Activated naive CD4-positive, alpha-beta T cell treated with anti-CD3 and anti-CD28 coated beads, Interleukin-2, amount 10 ng/mL, durations not matched to agents 7 days and 5 days (primary cell): ENCODE data around the gene AVPR2.
A peak's percentile ranks its signal among the peaks of the same experiment; 100 is the strongest.

Experiments used
- CTCF ChIA-PET: fragments of 350-600 bp; sonication (Branson Sonifier 250); formaldehyde crosslinking; loops from one replicate; lab custom pipeline; 2021; ENCODE audit warnings: antibody characterized with exemption; lab: Charles Lee
- DNase-seq: peaks from one replicate; pipeline ENCODE4 v3.0.0-alpha.2; 2020
- H3K27ac Mint-ChIP-seq: one replicate; pipeline ENCODE4 v1.8.0; 2021; ENCODE audit warnings: mild to moderate bottlenecking, moderate library complexity, mixed read lengths
- H3K27me3 Mint-ChIP-seq: one replicate; pipeline ENCODE4 v1.8.0; 2021; ENCODE audit warnings: mild to moderate bottlenecking, mixed read lengths
- H3K36me3 Mint-ChIP-seq: one replicate; pipeline ENCODE4 v1.8.0; 2021; ENCODE audit warnings: mixed read lengths
- H3K4me1 Mint-ChIP-seq: one replicate; pipeline ENCODE4 v1.8.0; 2021; ENCODE audit warnings: mixed read lengths
- H3K4me3 Mint-ChIP-seq: one replicate; pipeline ENCODE4 v1.8.0; 2021; ENCODE audit warnings: mild to moderate bottlenecking, moderate library complexity, mixed read lengths
- H3K9me3 Mint-ChIP-seq: one replicate; pipeline ENCODE4 v1.8.0; 2021; ENCODE audit warnings: mixed read lengths

Gene AVPR2

GRCh38 chrX:153909024-153909979 lies 4.8 kb downstream of the AVPR2 start:
- Mint-ChIP-seq H3K27me3 (no peaks in the 10 kb centered on the region), H3K9me3 (no peaks in the 10 kb centered on the region), H3K4me1 (peaks cover 9% of the 10 kb centered on the region), H3K27ac (no peak overlapping the region), H3K36me3 (peaks cover 14% of the 10 kb centered on the region), H3K4me3 (no peak overlapping the region)
- CTCF ChIA-PET = interaction anchor here (1.0 kb wide), 1 partner anchor 38 kb away, joined by 3 read pairs; no protein-coding TSS in a partner anchor
- no peak for DNase-seq

- Mint-ChIP-seq H3K9me3 (no peaks in the 10 kb centered on the region), H3K27me3 (no peaks in the 10 kb centered on the region), H3K27ac (no peak overlapping the region), H3K4me1 (peaks cover 6% of the 10 kb centered on the region), H3K36me3 (peaks cover 14% of the 10 kb centered on the region), H3K4me3 (no peak overlapping the region)
- CTCF ChIA-PET = no interaction called here
- no peak for DNase-seq
Observed at GRCh38 chrX:153909980-153910360, 5.5 kb downstream of the AVPR2 start.

- no peak for DNase-seq
- H3K4me1 Mint-ChIP-seq = peaks cover 6% of the 10 kb centered on the region
- H3K4me3 Mint-ChIP-seq = no peak overlapping the region
- H3K27ac Mint-ChIP-seq = no peak overlapping the region
- no peaks in the 10 kb centered on the region for H3K9me3 Mint-ChIP-seq
- peaks cover 14% of the 10 kb centered on the region for H3K36me3 Mint-ChIP-seq
- no peaks in the 10 kb centered on the region for H3K27me3 Mint-ChIP-seq
- CTCF ChIA-PET = interaction anchor here (1.6 kb wide), 1 partner anchor 10 kb away, joined by 4 read pairs; no protein-coding TSS in a partner anchor
Observed at GRCh38 chrX:153910446-153910845, 6.0 kb downstream of the AVPR2 start.

DNA sequence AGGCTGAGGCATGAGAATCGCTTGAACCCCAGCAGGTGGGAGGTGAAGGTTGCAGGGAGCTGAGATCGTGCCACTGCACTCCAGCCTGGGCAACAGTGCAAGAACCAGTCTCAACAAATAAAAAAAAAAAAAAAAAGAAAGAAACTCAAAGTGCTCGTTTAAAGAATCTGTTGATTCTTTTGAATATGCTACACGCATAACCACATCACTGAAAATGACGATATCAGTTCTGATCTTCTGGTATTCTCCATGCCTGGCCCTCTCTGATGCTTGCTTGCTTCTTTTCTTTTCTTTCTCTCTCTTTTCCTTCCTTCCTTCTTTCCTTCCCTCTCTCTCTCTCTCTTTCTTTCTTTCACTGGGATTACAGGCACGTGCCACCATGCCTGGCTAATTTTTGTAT lies 7.3 kb downstream of the AVPR2 start:
- Mint-ChIP-seq H3K36me3 (peaks cover 22% of the 10 kb centered on the region), H3K27me3 (no peaks in the 10 kb centered on the region), H3K27ac (peak overlapping the region; percentile 81), H3K4me1 (peaks cover 6% of the 10 kb centered on the region), H3K4me3 (no peak overlapping the region), H3K9me3 (no peaks in the 10 kb centered on the region)
- no peak for DNase-seq
- CTCF ChIA-PET = interaction anchor here (1.5 to 1.6 kb wide), 3 partner anchors 8 to 13 kb away, joined by 4 to 5 read pairs (median 4); no protein-coding TSS in a partner anchor

- CTCF ChIA-PET = interaction anchor here (1.5 kb wide), 2 partner anchors 10 to 12 kb away, joined by 4 to 5 read pairs; no protein-coding TSS in a partner anchor
- H3K4me1 Mint-ChIP-seq = peaks cover 6% of the 10 kb centered on the region
- no peak for DNase-seq
- H3K9me3 Mint-ChIP-seq = no peaks in the 10 kb centered on the region
- peaks cover 28% of the 10 kb centered on the region for H3K36me3 Mint-ChIP-seq
- H3K27me3 Mint-ChIP-seq = no peaks in the 10 kb centered on the region
- no peak overlapping the region for H3K4me3 Mint-ChIP-seq
- H3K27ac Mint-ChIP-seq = no peak overlapping the region
Observed at GRCh38 chrX:153913211-153913610, 8.7 kb downstream of the AVPR2 start.

GRCh38 chrX:153913701-153914100 lies 9.2 kb downstream of the AVPR2 start:
- Mint-ChIP-seq H3K4me3 (no peak overlapping the region), H3K27ac (no peak overlapping the region), H3K36me3 (peaks cover 25% of the 10 kb centered on the region), H3K4me1 (peaks cover 6% of the 10 kb centered on the region), H3K9me3 (no peaks in the 10 kb centered on the region), H3K27me3 (no peaks in the 10 kb centered on the region)
- CTCF ChIA-PET = no interaction called here
- DNase-seq = no peak

DNA sequence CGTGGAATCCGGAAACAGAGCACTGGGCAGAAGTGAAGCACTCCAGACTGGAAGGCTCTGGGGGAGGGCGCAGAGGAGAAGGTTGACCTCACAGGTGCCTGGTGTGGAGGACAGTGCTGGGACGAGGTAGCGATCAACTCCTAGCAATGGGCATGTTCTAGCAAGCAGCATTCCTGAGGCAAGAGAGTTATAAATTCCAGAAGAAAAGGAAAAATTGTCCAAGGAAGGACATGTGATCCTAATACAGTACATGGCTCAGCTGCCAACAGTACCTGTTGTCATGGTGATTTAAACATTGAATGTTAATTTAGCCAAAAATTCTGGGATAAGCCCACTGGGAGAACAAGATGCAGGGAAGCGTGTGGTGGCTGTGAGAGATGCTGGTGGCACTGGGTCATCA lies 13.4 kb downstream of the AVPR2 start:
- Mint-ChIP-seq H3K4me3 (no peak overlapping the region), H3K27ac (no peak overlapping the region), H3K36me3 (peaks cover 36% of the 10 kb centered on the region), H3K27me3 (no peaks in the 10 kb centered on the region), H3K4me1 (peaks cover 12% of the 10 kb centered on the region), H3K9me3 (no peaks in the 10 kb centered on the region)
- CTCF ChIA-PET = no interaction called here
- no peak for DNase-seq

DNA sequence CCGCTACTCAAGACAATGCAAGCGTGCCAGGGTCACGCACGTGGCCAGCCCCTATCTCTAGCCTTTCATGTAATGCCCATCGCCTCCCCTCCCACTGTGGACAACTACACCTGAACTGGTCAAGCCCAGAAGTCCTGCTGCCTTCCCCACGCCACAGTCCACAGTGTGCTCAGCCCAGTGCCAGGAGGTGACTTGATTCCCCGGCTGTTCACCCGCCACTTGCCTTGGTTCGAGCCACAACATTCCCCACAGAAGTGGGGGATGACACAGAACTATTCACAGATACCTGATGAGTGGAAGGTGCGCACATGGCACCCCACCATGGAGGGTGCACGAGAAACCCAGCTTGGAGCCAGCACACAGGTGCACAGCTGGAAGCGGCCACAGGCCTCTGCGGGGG lies 14.8 kb downstream of the AVPR2 start:
- H3K36me3 Mint-ChIP-seq = peaks cover 37% of the 10 kb centered on the region
- DNase-seq = no peak
- CTCF ChIA-PET = no interaction called here
- H3K9me3 Mint-ChIP-seq = no peaks in the 10 kb centered on the region
- no peak overlapping the region for H3K4me3 Mint-ChIP-seq
- no peaks in the 10 kb centered on the region for H3K27me3 Mint-ChIP-seq
- H3K27ac Mint-ChIP-seq = no peak overlapping the region
- H3K4me1 Mint-ChIP-seq = peaks cover 21% of the 10 kb centered on the region

GRCh38 chrX:153920546-153920945 lies 16.1 kb downstream of the AVPR2 start:
- DNase-seq = no peak
- Mint-ChIP-seq H3K4me1 (peaks cover 23% of the 10 kb centered on the region), H3K4me3 (no peak overlapping the region), H3K27ac (no peak overlapping the region), H3K9me3 (no peaks in the 10 kb centered on the region), H3K27me3 (no peaks in the 10 kb centered on the region), H3K36me3 (peaks cover 47% of the 10 kb centered on the region)
- CTCF ChIA-PET = interaction anchor here (1.4 to 14.7 kb wide), 2 partner anchors 9 to 28 kb away, joined by 4 to 241 read pairs; partner anchors contain the start of gene RENBP

GRCh38 chrX:153921070-153921469 lies 16.6 kb downstream of the AVPR2 start:
- DNase-seq = no peak
- no peak overlapping the region for H3K4me3 Mint-ChIP-seq
- H3K27ac Mint-ChIP-seq = no peak overlapping the region
- CTCF ChIA-PET = interaction anchor here (1.4 to 14.7 kb wide), 2 partner anchors 10 to 27 kb away, joined by 4 to 241 read pairs; partner anchors contain the start of gene RENBP
- no peaks in the 10 kb centered on the region for H3K9me3 Mint-ChIP-seq
- H3K4me1 Mint-ChIP-seq = peaks cover 23% of the 10 kb centered on the region
- no peaks in the 10 kb centered on the region for H3K27me3 Mint-ChIP-seq
- peaks cover 44% of the 10 kb centered on the region for H3K36me3 Mint-ChIP-seq

DNA sequence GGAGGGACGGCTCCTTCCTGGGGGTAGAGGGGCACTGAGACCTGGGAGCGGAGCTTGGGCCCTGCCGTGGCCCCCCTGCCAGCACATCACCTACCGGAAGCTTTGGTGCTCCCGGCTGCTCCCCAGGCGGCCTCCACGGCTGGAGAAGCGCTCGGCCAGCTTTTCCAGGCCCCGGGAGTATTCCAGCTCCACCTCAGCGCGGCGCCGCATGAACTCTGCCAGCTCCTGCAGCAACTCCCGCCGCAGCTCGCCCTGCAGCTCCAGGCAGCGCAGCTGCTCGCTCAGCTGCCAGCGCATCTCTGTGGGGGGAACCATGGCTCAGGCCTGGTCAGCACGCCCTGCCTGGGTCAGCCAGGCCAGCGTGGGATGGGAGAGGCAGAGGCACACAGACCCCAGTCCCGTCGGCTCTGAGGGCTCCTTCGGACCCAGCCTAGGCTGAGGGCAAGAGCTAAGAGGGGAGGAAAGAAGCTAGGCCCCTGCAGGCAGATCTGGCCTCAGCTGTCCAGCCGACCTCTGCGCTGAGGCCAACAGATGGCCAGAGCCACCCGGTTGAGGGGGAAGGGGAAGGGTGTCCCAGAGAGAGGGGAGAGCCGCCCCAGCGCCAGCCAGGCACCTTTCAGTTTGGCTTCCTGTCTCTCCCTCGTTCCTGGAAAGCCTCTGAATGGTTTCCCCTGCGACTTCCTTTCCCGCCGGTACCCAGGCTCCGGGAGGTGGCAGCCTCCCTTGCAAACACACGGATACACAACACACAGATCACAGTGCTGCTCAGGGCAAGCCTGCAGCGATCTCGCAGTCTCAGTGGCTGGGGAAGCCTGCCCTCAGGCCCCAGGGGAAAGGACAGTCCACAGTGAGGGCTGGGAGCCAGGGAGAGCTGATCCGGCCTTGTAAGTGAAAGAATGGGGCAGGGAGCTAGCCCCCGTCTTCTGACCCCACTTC lies 17.3 kb downstream of the AVPR2 start:
- CTCF ChIA-PET = interaction anchor here (0.7 to 14.7 kb wide), 3 partner anchors 9 to 43 kb away, joined by 3 to 241 read pairs (median 5); partner anchors contain the start of gene RENBP
- peaks cover 40% of the 10 kb centered on the region for H3K36me3 Mint-ChIP-seq
- H3K4me3 Mint-ChIP-seq = peak overlapping the region; percentile 94
- H3K27ac Mint-ChIP-seq = peak overlapping the region; percentile 81
- H3K4me1 Mint-ChIP-seq = peaks cover 23% of the 10 kb centered on the region
- H3K9me3 Mint-ChIP-seq = no peaks in the 10 kb centered on the region
- no peaks in the 10 kb centered on the region for H3K27me3 Mint-ChIP-seq
- DNase-seq = peak; percentile 47

DNA sequence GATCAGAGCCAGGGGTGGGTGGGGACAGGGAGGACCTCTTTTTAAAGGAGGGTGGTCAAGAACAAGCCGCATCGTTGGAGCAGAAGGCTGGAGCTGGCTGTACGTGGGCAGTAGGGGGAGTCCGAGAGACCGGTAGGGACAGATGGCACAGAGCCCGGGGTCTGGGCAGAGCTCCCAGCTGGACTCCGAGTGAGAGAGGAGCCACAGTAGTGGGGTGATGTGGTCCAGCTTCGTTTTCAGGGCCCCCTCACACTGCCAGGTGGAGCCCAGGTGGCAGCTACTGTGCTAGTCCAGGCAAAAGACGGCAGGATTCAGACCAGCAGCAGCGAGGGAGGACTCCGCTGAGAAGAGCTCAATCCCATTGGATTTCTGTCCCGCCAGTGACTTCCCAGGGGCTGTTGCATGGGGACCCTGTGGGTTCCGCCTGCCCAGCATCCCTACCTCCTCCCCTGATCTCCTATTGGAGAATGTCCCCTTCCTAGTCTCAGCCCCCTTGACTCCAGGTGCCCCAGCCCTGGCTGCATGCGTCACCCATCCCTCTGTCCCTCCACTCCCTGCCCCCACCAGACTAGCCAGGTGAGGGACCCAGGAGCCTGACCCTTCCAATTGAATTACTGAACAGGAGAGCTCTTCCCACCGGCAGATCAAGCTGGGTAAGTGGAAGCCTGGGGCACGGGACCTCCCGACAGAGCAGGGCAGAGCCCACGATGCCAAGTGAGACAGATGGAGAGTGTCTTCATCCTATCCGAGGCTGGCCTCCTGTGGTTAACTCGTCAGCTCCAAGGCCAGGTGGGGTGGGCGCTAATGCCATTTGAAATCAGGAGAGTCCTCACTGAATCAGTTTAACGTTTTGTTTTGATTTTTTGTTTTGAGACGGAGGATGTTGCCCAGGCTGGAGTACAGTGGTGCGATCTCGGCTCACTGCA lies 18.7 kb downstream of the AVPR2 start:
- CTCF ChIA-PET = interaction anchor here (1.1 to 14.7 kb wide), 5 partner anchors 10 to 46 kb away, joined by 3 to 241 read pairs (median 7); partner anchors contain the start of gene RENBP
- DNase-seq = no peak
- no peaks in the 10 kb centered on the region for H3K27me3 Mint-ChIP-seq
- peak overlapping the region; percentile 81 for H3K27ac Mint-ChIP-seq
- H3K36me3 Mint-ChIP-seq = peaks cover 33% of the 10 kb centered on the region
- no peaks in the 10 kb centered on the region for H3K9me3 Mint-ChIP-seq
- H3K4me3 Mint-ChIP-seq = peak overlapping the region; percentile 94
- peaks cover 23% of the 10 kb centered on the region for H3K4me1 Mint-ChIP-seq
